AG04449 (cell line): ENCODE results near the gene NUDCD3.

ENCODE experiments used
- CTCF ChIA-PET: fragments of 350-600 bp; formaldehyde crosslinking; extraction: SDS; loops from one replicate; lab custom pipeline; 2021; ENCODE audit warnings: antibody characterized with exemption; lab: Yijun Ruan, JAX
- POLR2A ChIA-PET: fragments of 400-600, 350-600 bp; formaldehyde crosslinking; extraction: SDS; loops from one replicate; lab custom pipeline; 2020; ENCODE audit warnings: antibody characterized with exemption, inconsistent platforms; lab: Yijun Ruan, JAX
- DNase-seq: peaks from one replicate; pipeline ENCODE4 v3.0.0-alpha.2; 2010; ENCODE audit warnings: low read depth, low spot score
- H3K4me3 ChIP-seq: 2 replicates; pipeline ENCODE4 v1.5.1; 2011; ENCODE audit warnings: low read depth, mild to moderate bottlenecking, control low read depth, low read length
- CTCF ChIP-seq: IDR thresholded peaks from one replicate; pipeline ENCODE4 v1.5.1; 2011; ENCODE audit warnings: mild to moderate bottlenecking, moderate library complexity, low read length, control low read depth, inconsistent platforms; ENCODE audit not compliant: insufficient read depth; ENCODE audit errors: missing control alignments

NUDCD3 gene

GRCh38 chr7:44520574-44520973, 30.1 kb upstream of the NUDCD3 start:
- H3K4me3 ChIP-seq: no peak overlapping the region
- CTCF ChIA-PET: interaction anchor here (1.1 kb wide), 1 partner anchor 280 kb away, joined by 3 read pairs; no protein-coding TSS in a partner anchor
- POLR2A ChIA-PET: no interaction called here
- no peak for DNase-seq
- no peak for TF ChIP-seq CTCF

GRCh38 chr7:44519546-44519945, 29.1 kb upstream of the NUDCD3 start:
- ChIA-PET POLR2A (no interaction called here), CTCF (interaction anchor here (0.6 kb wide), 1 partner anchor 279 kb away, joined by 3 read pairs; no protein-coding TSS in a partner anchor)
- no peak for DNase-seq
- no peak overlapping the region for H3K4me3 ChIP-seq
- no peak for TF ChIP-seq CTCF

DNA sequence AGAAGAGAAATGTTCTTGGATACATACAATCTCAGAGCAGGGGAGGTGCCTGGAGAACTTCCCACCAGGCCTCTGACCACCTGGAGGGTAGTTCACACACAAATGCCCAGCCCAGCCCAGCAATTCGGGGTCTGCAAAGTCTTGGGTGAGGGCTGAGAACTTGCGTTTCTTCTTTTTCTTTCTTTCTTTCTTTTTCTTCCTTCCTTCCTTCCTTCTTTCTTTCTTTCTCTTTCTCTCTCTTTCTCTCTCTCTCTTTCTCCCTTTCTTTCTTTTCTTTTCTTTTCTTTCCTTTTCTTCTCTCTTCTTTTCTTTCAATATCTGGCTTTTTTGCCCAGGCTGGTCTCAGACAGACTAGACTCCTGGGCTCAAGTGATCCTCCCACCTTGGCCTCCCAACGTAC, 28.3 kb upstream of the NUDCD3 start:
- H3K4me3 ChIP-seq: no peak overlapping the region
- DNase-seq: no peak
- ChIA-PET CTCF (no interaction called here), POLR2A (no interaction called here)
- no peak for TF ChIP-seq CTCF

DNA sequence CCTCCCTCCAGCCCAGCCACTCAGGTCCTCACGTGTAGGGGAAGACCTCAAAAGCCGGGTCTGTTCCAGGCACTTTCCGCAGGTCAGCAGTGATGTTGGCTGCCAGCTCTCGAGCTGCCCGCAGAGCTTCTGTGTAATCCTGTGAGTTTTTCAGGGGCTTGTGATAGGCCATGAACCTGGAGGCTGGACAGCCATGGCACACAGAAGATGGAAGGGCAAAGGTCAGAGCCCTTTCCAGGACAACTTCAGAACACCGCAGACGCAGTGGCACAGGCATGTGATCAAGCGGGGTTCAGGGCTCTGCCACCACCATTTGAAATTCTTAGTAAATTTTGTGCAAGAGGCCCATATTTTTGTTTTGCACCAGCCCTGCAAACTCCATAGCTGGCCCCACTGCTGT, 26.7 kb upstream of the NUDCD3 start:
- POLR2A ChIA-PET: no interaction called here
- CTCF ChIA-PET: interaction anchor here (1.5 kb wide), 1 partner anchor 17 kb away, joined by 4 read pairs; no protein-coding TSS in a partner anchor
- no peak for TF ChIP-seq CTCF
- no peak for DNase-seq
- no peak overlapping the region for H3K4me3 ChIP-seq

- no peak for DNase-seq
- H3K4me3 ChIP-seq: no peak overlapping the region
- TF ChIP-seq CTCF: no peak
- CTCF ChIA-PET: interaction anchor here (0.7 kb wide), 1 partner anchor 22 kb away, joined by 3 read pairs; no protein-coding TSS in a partner anchor
- POLR2A ChIA-PET: no interaction called here
Measured at GRCh38 chr7:44515590-44516268, 25.3 kb upstream of the NUDCD3 start.

DNA sequence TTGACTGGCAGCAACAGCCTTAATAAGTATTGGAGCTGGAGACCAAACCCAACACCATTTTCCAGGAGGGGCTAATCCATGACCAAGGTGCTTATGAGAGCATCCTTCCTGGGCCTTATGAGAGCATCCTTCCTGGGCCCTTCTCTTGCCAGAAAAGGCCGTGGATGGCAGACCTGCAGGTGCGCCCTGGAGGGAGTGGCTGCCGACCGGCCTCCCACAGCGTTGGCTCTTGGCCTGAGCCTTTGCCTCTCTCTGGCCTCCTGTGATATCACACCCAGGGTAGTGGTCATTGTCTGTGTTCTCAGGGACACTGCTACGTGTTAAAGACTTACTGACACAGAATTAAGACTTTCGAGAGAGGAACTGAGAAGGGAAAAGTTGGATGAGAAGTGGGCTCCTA, 22.3 kb upstream of the NUDCD3 start:
- no peak for DNase-seq
- no peak for TF ChIP-seq CTCF
- H3K4me3 ChIP-seq: no peak overlapping the region
- ChIA-PET POLR2A (no interaction called here), CTCF (no interaction called here)
